BE2C (cell line): ENCODE data around the gene CD164L2.
"Not testable (repeated sequence)": the region's sequence is repeated elsewhere in the genome, so short reads cannot be mapped to it uniquely, and the experiment has no call there.

Source experiments
- DNase-seq: peaks from one replicate; pipeline ENCODE4 v3.0.0-alpha.2; 2020
- H3K27me3 ChIP-seq: fragments of 250-450 bp; sonication (Bioruptor Pico); 2 replicates; pipeline ENCODE4 v1.5.1; 2020; ENCODE audit warnings: mild to moderate bottlenecking
- H3K36me3 ChIP-seq: fragments of 250-450 bp; sonication (Bioruptor Pico); 2 replicates; pipeline ENCODE4 v1.5.1; 2020; ENCODE audit warnings: mild to moderate bottlenecking
- H3K4me1 ChIP-seq: fragments of 250-450 bp; sonication (Bioruptor Pico); 2 replicates; pipeline ENCODE4 v1.5.1; 2020
- H3K4me3 ChIP-seq: 2 replicates; pipeline ENCODE4 v1.5.1; 2011; ENCODE audit warnings: low read depth, low read length
- H3K9me3 ChIP-seq: fragments of 250-450 bp; sonication (Bioruptor Pico); 2 replicates; pipeline ENCODE4 v1.5.1; 2020
- CTCF ChIP-seq: IDR thresholded peaks from 2 replicates; pipeline ENCODE4 v1.5.1; 2012; ENCODE audit warnings: mild to moderate bottlenecking, low read depth, low read length

CD164L2 gene

GRCh38 chr1:27392778-27393635 lies 9.9 kb upstream of the CD164L2 start:
- TF ChIP-seq CTCF, result peak; percentile 28; the same call in 1 of the 2 replicates
- no peak for DNase-seq
- peaks cover 4% of the 10 kb centered on the region; the same call in 1 of the 2 replicates for H3K4me1 ChIP-seq
- peak overlapping the region; percentile 70 for H3K4me3 ChIP-seq
- H3K27me3 ChIP-seq, result no peaks in the 10 kb centered on the region
- no peaks in the 10 kb centered on the region for H3K36me3 ChIP-seq
- H3K9me3 ChIP-seq, result no peaks in the 10 kb centered on the region

- DNase-seq, result peak; percentile 91
- TF ChIP-seq CTCF, result peak; percentile 54
- H3K4me3 ChIP-seq, result peak within 1 kb of the TSS; percentile 70
- peaks cover 4% of the 10 kb centered on the region; the same call in 1 of the 2 replicates for H3K4me1 ChIP-seq
- no peaks in the 10 kb centered on the region for H3K9me3 ChIP-seq
- no peaks in the 10 kb centered on the region for H3K27me3 ChIP-seq
- H3K36me3 ChIP-seq, result no peaks in the 10 kb centered on the region
Observed at GRCh38 chr1:27392096-27392777, 9.1 kb upstream of the CD164L2 start, which contains the start of gene GPR3. GPR3 (plus strand) TSS chr1:27392622; CDS start chr1:27393799, 1,177 bp downstream.

- H3K4me3 ChIP-seq, result no peak overlapping the region
- DNase-seq, result no peak
- H3K4me1 ChIP-seq, result peaks cover 4% of the 10 kb centered on the region; the same call in 1 of the 2 replicates
Observed at GRCh38 chr1:27391511-27392095, 8.5 kb upstream of the CD164L2 start.

GRCh38 chr1:27388337-27389005 lies 5.3 kb upstream of the CD164L2 start:
- Histone ChIP-seq H3K36me3 (no peaks in the 10 kb centered on the region), H3K9me3 (no peaks in the 10 kb centered on the region), H3K27me3 (no peaks in the 10 kb centered on the region), H3K4me1 (peaks cover 4% of the 10 kb centered on the region; the same call in 1 of the 2 replicates), H3K4me3 (no peak overlapping the region)
- TF ChIP-seq CTCF, result peak; percentile 79
- peak; percentile 55 for DNase-seq

More at GRCh38 chr1:27391511-27392095, 8.5 kb upstream of the CD164L2 start:
- Histone ChIP-seq H3K36me3 (no peaks in the 10 kb centered on the region), H3K27me3 (no peaks in the 10 kb centered on the region), H3K9me3 (no peaks in the 10 kb centered on the region)
- TF ChIP-seq CTCF, result no peak

- H3K9me3 ChIP-seq, H3K27me3 ChIP-seq, H3K4me1 ChIP-seq, H3K4me3 ChIP-seq, DNase-seq, H3K36me3 ChIP-seq: not testable (repeated sequence)
Observed at GRCh38 chr1:27384797-27385196, 1.7 kb upstream of the CD164L2 start.

GRCh38 chr1:27383661-27384060 lies 528 bp upstream of the CD164L2 start:
- TF ChIP-seq CTCF, result no peak
- H3K27me3 ChIP-seq, result no peaks in the 10 kb centered on the region
- H3K36me3 ChIP-seq, result no peaks in the 10 kb centered on the region
- no peak for DNase-seq
- no peaks in the 10 kb centered on the region for H3K9me3 ChIP-seq
- no peaks in the 10 kb centered on the region for H3K4me1 ChIP-seq
- H3K4me3 ChIP-seq, result no peak overlapping the region
